ENCODE measurements around the gene FXR2. TPM values are rescaled to one million over a fixed set of nuclear protein-coding genes. Genes with fewer than 3 reads are reported as not detected.

Gene FXR2
- total and polyA plus RNA-seq, 3 experiments from 2014 or later: 20.4 to 45.9 (median 45.7) TPM

DNA sequence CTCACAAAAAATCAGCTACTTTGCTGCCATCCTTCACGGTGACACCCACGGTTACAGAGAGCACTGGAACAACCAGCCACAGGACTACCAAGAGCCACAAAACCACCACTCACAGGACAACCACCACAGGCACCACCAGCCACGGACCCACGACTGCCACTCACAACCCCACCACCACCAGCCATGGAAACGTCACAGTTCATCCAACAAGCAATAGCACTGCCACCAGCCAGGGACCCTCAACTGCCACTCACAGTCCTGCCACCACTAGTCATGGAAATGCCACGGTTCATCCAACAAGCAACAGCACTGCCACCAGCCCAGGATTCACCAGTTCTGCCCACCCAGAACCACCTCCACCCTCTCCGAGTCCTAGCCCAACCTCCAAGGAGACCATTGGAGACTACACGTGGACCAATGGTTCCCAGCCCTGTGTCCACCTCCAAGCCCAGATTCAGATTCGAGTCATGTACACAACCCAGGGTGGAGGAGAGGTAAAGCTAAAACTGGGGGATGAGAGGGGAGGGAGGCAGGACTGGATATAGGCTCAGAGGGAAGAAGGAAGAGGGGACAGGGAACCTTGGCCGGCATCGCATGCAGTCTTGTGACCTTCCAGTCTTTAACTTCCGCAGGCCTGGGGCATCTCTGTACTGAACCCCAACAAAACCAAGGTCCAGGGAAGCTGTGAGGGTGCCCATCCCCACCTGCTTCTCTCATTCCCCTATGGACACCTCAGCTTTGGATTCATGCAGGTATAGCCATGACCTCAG, 34.7 kb downstream of the FXR2 start:
- ChIA-PET POLR2A (interaction anchor here (1.2 to 2.0 kb wide), 4 partner anchors 9 to 106 kb away, joined by 3 to 7 read pairs (median 5); partner anchors contain the start of genes FXR2 and SENP3), CTCF (interaction anchor here (0.7 to 2.0 kb wide), 4 partner anchors 9 to 227 kb away, joined by 3 to 6 read pairs (median 4); no protein-coding TSS in a partner anchor)
- H3K27ac ChIP-seq (ENCODE audit: low read depth, low read length): peak overlapping the region; percentile 53
- no peaks in the 10 kb centered on the region for H3K27me3 ChIP-seq (ENCODE audit: insufficient read depth, low read length, poor library complexity, severe bottlenecking)
- no peak for DNase-seq
- peaks cover 0 to 4% of the 10 kb centered on the region in 2 donors for H3K27me3 Mint-ChIP-seq
- H3K4me3 ChIP-seq (ENCODE audit: low read length): peak overlapping the region; percentile 13
- H3K4me1 Mint-ChIP-seq: peaks cover 70 to 88% (median 78%) of the 10 kb centered on the region in 3 donors
- peak overlapping the region in 4 of 7 donors; percentile 27 to 85 (median 58) for H3K4me3 Mint-ChIP-seq
- H3K27ac Mint-ChIP-seq: peak overlapping the region; percentile 80 to 96 (median 88)
- peaks cover 54% of the 10 kb centered on the region for H3K4me1 ChIP-seq (ENCODE audit: insufficient read depth, low read length)
- no peaks in the 10 kb centered on the region for H3K9me3 Mint-ChIP-seq
- peaks cover 11 to 55% (median 12%) of the 10 kb centered on the region in 3 donors for H3K36me3 Mint-ChIP-seq
- peaks cover 40% of the 10 kb centered on the region for H3K36me3 ChIP-seq (ENCODE audit: insufficient read depth, low read length)
- no peaks in the 10 kb centered on the region for H3K9me3 ChIP-seq (ENCODE audit: low read length)

DNA sequence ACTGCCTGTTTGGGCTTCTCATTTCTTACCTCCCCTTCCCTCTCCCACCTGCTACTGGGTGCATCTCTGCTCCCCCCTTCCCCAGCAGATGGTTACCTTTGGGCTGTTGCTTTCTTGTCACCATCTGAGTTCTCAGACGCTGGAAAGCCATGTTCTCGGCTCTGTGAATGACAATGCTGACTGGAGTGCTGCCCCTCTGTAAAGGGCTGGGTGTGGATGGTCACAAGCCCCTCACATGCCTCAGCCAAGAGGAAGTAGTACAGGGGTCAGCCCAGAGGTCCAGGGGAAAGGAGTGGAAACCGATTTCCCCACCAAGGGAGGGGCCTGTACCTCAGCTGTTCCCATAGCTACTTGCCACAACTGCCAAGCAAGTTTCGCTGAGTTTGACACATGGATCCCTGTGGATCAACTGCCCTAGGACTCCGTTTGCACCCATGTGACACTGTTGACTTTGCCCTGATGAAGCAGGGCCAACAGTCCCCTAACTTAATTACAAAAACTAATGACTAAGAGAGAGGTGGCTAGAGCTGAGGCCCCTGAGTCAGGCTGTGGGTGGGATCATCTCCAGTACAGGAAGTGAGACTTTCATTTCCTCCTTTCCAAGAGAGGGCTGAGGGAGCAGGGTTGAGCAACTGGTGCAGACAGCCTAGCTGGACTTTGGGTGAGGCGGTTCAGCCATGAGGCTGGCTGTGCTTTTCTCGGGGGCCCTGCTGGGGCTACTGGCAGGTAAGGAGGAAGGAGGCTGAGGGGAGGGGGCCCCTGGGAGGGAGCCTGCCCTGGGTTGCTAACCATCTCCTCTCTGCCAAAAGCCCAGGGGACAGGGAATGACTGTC, 35.5 kb downstream of the FXR2 start, which contains the start of gene CD68:
TSS of gene CD68 (plus strand) at position 638 of the 833 bp plus-strand sequence. CDS start at position 678, 40 bp downstream.
- peaks cover 17 to 62% (median 18%) of the 10 kb centered on the region in 3 donors for H3K36me3 Mint-ChIP-seq
- H3K27ac Mint-ChIP-seq: peak within 1 kb of the TSS; percentile 81 to 96 (median 88)
- no peaks in the 10 kb centered on the region for H3K27me3 ChIP-seq (ENCODE audit: insufficient read depth, low read length, poor library complexity, severe bottlenecking)
- peaks cover 73 to 90% (median 78%) of the 10 kb centered on the region in 3 donors for H3K4me1 Mint-ChIP-seq
- peak within 1 kb of the TSS in 6 of 7 donors; percentile 27 to 85 (median 56) for H3K4me3 Mint-ChIP-seq
- DNase-seq: peak in 4 of 5 donors; percentile 27 to 64 (median 36)
- H3K27ac ChIP-seq (ENCODE audit: low read depth, low read length): peak within 1 kb of the TSS; percentile 53
- POLR2A ChIA-PET: interaction anchor here (1.2 to 2.0 kb wide), 4 partner anchors 9 to 107 kb away, joined by 3 to 7 read pairs (median 5); partner anchors contain the start of genes FXR2 and SENP3
- H3K36me3 ChIP-seq (ENCODE audit: insufficient read depth, low read length): peaks cover 48% of the 10 kb centered on the region
- no peaks in the 10 kb centered on the region for H3K9me3 Mint-ChIP-seq
- H3K4me3 ChIP-seq (ENCODE audit: low read length): peak within 1 kb of the TSS; percentile 13
- H3K9me3 ChIP-seq (ENCODE audit: low read length): no peaks in the 10 kb centered on the region
- CTCF ChIA-PET: interaction anchor here (0.7 to 2.0 kb wide), 2 partner anchors 10 to 143 kb away, joined by 3 to 6 read pairs; no protein-coding TSS in a partner anchor
- peaks cover 0 to 4% of the 10 kb centered on the region in 2 donors for H3K27me3 Mint-ChIP-seq
- H3K4me1 ChIP-seq (ENCODE audit: insufficient read depth, low read length): peaks cover 55% of the 10 kb centered on the region

- ChIA-PET POLR2A (interaction anchor here (0.6 kb wide), 1 partner anchor 620 kb away, joined by 3 read pairs; no protein-coding TSS in a partner anchor), CTCF (interaction anchor here (1.5 kb wide), 1 partner anchor 12 kb away, joined by 6 read pairs; the partner anchor contains the start of gene SOX15)
- Histone ChIP-seq H3K27ac (ENCODE audit: low read depth, low read length) (no peak overlapping the region), H3K36me3 (ENCODE audit: insufficient read depth, low read length) (peaks cover 57% of the 10 kb centered on the region), H3K9me3 (ENCODE audit: low read length) (no peaks in the 10 kb centered on the region), H3K27me3 (ENCODE audit: insufficient read depth, low read length, poor library complexity, severe bottlenecking) (no peaks in the 10 kb centered on the region), H3K4me3 (ENCODE audit: low read length) (no peak overlapping the region), H3K4me1 (ENCODE audit: insufficient read depth, low read length) (peaks cover 48% of the 10 kb centered on the region)
- no peak for DNase-seq
- Mint-ChIP-seq H3K4me1 (peaks cover 68 to 87% (median 71%) of the 10 kb centered on the region in 3 donors), H3K4me3 (peak overlapping the region in 1 of 7 donors; percentile 97), H3K9me3 (peaks cover 0 to 4% (median 2%) of the 10 kb centered on the region in 5 donors), H3K27ac (peak overlapping the region; percentile 39 to 96 (median 82)), H3K27me3 (peaks cover 0 to 11% of the 10 kb centered on the region in 2 donors), H3K36me3 (peaks cover 17 to 69% (median 19%) of the 10 kb centered on the region in 3 donors)
These were observed 37.1 kb downstream of the FXR2 start for GRCh38 chr17:7577327-7578199.

- DNase-seq: no peak
- no peak overlapping the region for H3K27ac ChIP-seq (ENCODE audit: low read depth, low read length)
- peak overlapping the region in 3 of 7 donors; percentile 31 to 97 (median 52) for H3K4me3 Mint-ChIP-seq
- ChIA-PET POLR2A (interaction anchor here (1.0 to 4.1 kb wide), 2 partner anchors 8 to 51 kb away, joined by 3 to 52 read pairs; partner anchors contain the start of genes MPDU1 and SAT2), CTCF (interaction anchor here (1.2 to 2.0 kb wide), 4 partner anchors 13 to 140 kb away, joined by 5 to 6 read pairs (median 6); partner anchors contain the start of genes SENP3, SOX15 and TP53)
- peaks cover 57% of the 10 kb centered on the region for H3K36me3 ChIP-seq (ENCODE audit: insufficient read depth, low read length)
- peaks cover 50% of the 10 kb centered on the region for H3K4me1 ChIP-seq (ENCODE audit: insufficient read depth, low read length)
- H3K9me3 ChIP-seq (ENCODE audit: low read length): no peaks in the 10 kb centered on the region
- peaks cover 69 to 88% (median 73%) of the 10 kb centered on the region in 3 donors for H3K4me1 Mint-ChIP-seq
- no peaks in the 10 kb centered on the region for H3K27me3 ChIP-seq (ENCODE audit: insufficient read depth, low read length, poor library complexity, severe bottlenecking)
- H3K27ac Mint-ChIP-seq: peak overlapping the region; percentile 39 to 99 (median 80)
- peaks cover 0 to 4% (median 2%) of the 10 kb centered on the region in 5 donors for H3K9me3 Mint-ChIP-seq
- H3K27me3 Mint-ChIP-seq: peaks cover 0 to 11% of the 10 kb centered on the region in 2 donors
- H3K4me3 ChIP-seq (ENCODE audit: low read length): no peak overlapping the region
- peaks cover 17 to 73% (median 19%) of the 10 kb centered on the region in 3 donors for H3K36me3 Mint-ChIP-seq
These were observed 38.2 kb downstream of the FXR2 start for GRCh38 chr17:7576432-7576937.

GRCh38 chr17:7575959-7576358, 38.7 kb downstream of the FXR2 start:
- H3K36me3 Mint-ChIP-seq: peaks cover 17 to 77% (median 19%) of the 10 kb centered on the region in 3 donors
- peaks cover 0 to 4% (median 2%) of the 10 kb centered on the region in 5 donors for H3K9me3 Mint-ChIP-seq
- Histone ChIP-seq H3K4me3 (ENCODE audit: low read length) (no peak overlapping the region), H3K27me3 (ENCODE audit: insufficient read depth, low read length, poor library complexity, severe bottlenecking) (no peaks in the 10 kb centered on the region), H3K4me1 (ENCODE audit: insufficient read depth, low read length) (peaks cover 50% of the 10 kb centered on the region), H3K27ac (ENCODE audit: low read depth, low read length) (no peak overlapping the region), H3K36me3 (ENCODE audit: insufficient read depth, low read length) (peaks cover 61% of the 10 kb centered on the region), H3K9me3 (ENCODE audit: low read length) (no peaks in the 10 kb centered on the region)
- ChIA-PET CTCF (interaction anchor here (1.2 to 2.9 kb wide), 4 partner anchors 15 to 139 kb away, joined by 5 to 6 read pairs (median 6); partner anchors contain the start of genes SENP3 and TP53), POLR2A (interaction anchor here (0.7 to 4.1 kb wide), 4 partner anchors 8 to 110 kb away, joined by 3 to 52 read pairs (median 6); partner anchors contain the start of genes FXR2, MPDU1 and SAT2)
- H3K4me1 Mint-ChIP-seq: peaks cover 67 to 87% (median 77%) of the 10 kb centered on the region in 3 donors
- H3K27me3 Mint-ChIP-seq: peaks cover 0 to 11% of the 10 kb centered on the region in 2 donors
- DNase-seq: no peak
- peak overlapping the region in 4 of 7 donors; percentile 75 to 98 (median 96) for H3K4me3 Mint-ChIP-seq
- peak overlapping the region; percentile 39 to 99 (median 84) for H3K27ac Mint-ChIP-seq

DNA sequence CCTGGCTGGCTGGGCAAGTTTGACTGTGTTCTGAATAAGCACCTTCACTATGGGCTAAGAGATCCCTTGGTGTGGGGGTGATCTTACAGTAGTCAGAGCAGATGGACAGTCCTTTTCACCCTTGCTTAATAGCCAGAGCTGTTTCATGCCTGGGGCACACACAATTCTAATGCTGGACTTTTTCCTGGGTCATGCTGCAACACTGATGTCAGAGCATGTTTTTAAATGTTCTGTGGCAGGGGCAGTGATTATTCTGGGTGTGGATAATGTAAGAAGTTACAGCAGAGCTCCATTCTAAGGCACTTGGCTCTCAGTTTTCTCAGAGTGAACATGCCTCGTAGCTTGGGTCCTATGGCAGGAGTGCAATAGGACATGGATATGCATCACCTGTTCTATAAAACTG, 39.2 kb downstream of the FXR2 start:
- H3K27me3 ChIP-seq (ENCODE audit: insufficient read depth, low read length, poor library complexity, severe bottlenecking): no peaks in the 10 kb centered on the region
- CTCF ChIA-PET: interaction anchor here (1.2 to 2.9 kb wide), 5 partner anchors 14 to 139 kb away, joined by 5 to 8 read pairs (median 6); partner anchors contain the start of genes SENP3 and TP53
- H3K9me3 Mint-ChIP-seq: peaks cover 0 to 4% (median 2%) of the 10 kb centered on the region in 5 donors
- peak overlapping the region; percentile 48 to 98 (median 93) for H3K4me3 Mint-ChIP-seq
- H3K27me3 Mint-ChIP-seq: peaks cover 0 to 11% of the 10 kb centered on the region in 2 donors
- no peak overlapping the region for H3K27ac ChIP-seq (ENCODE audit: low read depth, low read length)
- peak overlapping the region; percentile 43 to 99 (median 91) for H3K27ac Mint-ChIP-seq
- POLR2A ChIA-PET: interaction anchor here (0.7 to 4.1 kb wide), 4 partner anchors 9 to 110 kb away, joined by 3 to 52 read pairs (median 6); partner anchors contain the start of genes FXR2 and MPDU1
- no peak for DNase-seq
- H3K36me3 ChIP-seq (ENCODE audit: insufficient read depth, low read length): peaks cover 66% of the 10 kb centered on the region
- peaks cover 17 to 82% (median 19%) of the 10 kb centered on the region in 3 donors for H3K36me3 Mint-ChIP-seq
- H3K4me1 ChIP-seq (ENCODE audit: insufficient read depth, low read length): peaks cover 50% of the 10 kb centered on the region
- H3K4me1 Mint-ChIP-seq: peaks cover 62 to 82% (median 73%) of the 10 kb centered on the region in 3 donors
- H3K4me3 ChIP-seq (ENCODE audit: low read length): no peak overlapping the region
- no peaks in the 10 kb centered on the region for H3K9me3 ChIP-seq (ENCODE audit: low read length)

Data from CD8-positive, alpha-beta memory T cell (primary cell).